CD8-positive, alpha-beta memory T cell (primary cell): ENCODE data around the gene MB. TPM values are rescaled to one million over a fixed set of nuclear protein-coding genes. Genes with fewer than 3 reads are reported as not detected.
A peak's percentile ranks its signal among the peaks of the same experiment; 100 is the strongest.

Experiments used
- CTCF ChIA-PET: fragments of 350-600 bp; sonication (Branson Sonifier 250); formaldehyde crosslinking; loops from one replicate; lab custom pipeline; 2021; ENCODE audit warnings: antibody characterized with exemption; lab: Charles Lee
- POLR2A ChIA-PET: fragments of 350-600 bp; sonication (Branson Sonifier 250); formaldehyde crosslinking; loops from one replicate; lab custom pipeline; 2021; ENCODE audit warnings: antibody characterized with exemption; lab: Charles Lee
- DNase-seq, 5 donors: peaks; one replicate each; pipeline versions ENCODE4 v3.0.0 to v3.0.0-alpha.2; 2020 to 2022; ENCODE audit warnings: mixed read lengths in 1 of 5
- H3K27ac ChIP-seq: one replicate; pipeline ENCODE4 v1.7.0; 2013; ENCODE audit warnings: low read depth, mild to moderate bottlenecking, low read length, moderate library complexity
- H3K27me3 ChIP-seq: 2 replicates; pipeline ENCODE4 v1.7.0; 2013; ENCODE audit warnings: low read length, mild to moderate bottlenecking; ENCODE audit not compliant: insufficient read depth, poor library complexity, severe bottlenecking
- H3K36me3 ChIP-seq: 2 replicates; pipeline ENCODE4 v1.7.0; 2013; ENCODE audit warnings: mild to moderate bottlenecking, low read length, moderate library complexity; ENCODE audit not compliant: insufficient read depth
- H3K4me1 ChIP-seq: 2 replicates; pipeline ENCODE4 v1.7.0; 2013; ENCODE audit warnings: mild to moderate bottlenecking, low read length, moderate library complexity; ENCODE audit not compliant: insufficient read depth
- H3K4me3 ChIP-seq: 2 replicates; pipeline ENCODE4 v1.7.0; 2013; ENCODE audit warnings: mild to moderate bottlenecking, low read length
- H3K9me3 ChIP-seq: 2 replicates; pipeline ENCODE4 v1.7.0; 2013; ENCODE audit warnings: mild to moderate bottlenecking, low read length
- H3K27ac Mint-ChIP-seq, 8 donors: one replicate each; pipeline ENCODE4 v1.8.0; 2020 to 2021; ENCODE audit warnings: mixed read lengths in 8 of 8, mild to moderate bottlenecking in 6 of 8, inconsistent platforms in 3 of 8, moderate library complexity in 3 of 8
- H3K27me3 Mint-ChIP-seq, 2 donors: one replicate each; pipeline ENCODE4 v1.8.0; 2020 to 2021; ENCODE audit warnings: mixed read lengths in 2 of 2, mild to moderate bottlenecking in 1 of 2, moderate library complexity in 1 of 2
- H3K36me3 Mint-ChIP-seq, 3 donors: one replicate each; pipeline ENCODE4 v1.8.0; 2020 to 2021; ENCODE audit warnings: mixed read lengths in 3 of 3, inconsistent platforms in 1 of 3, mild to moderate bottlenecking in 1 of 3
- H3K4me1 Mint-ChIP-seq, 3 donors: one replicate each; pipeline ENCODE4 v1.8.0; 2020 to 2021; ENCODE audit warnings: mixed read lengths in 3 of 3, inconsistent platforms in 1 of 3, mild to moderate bottlenecking in 1 of 3
- H3K4me3 Mint-ChIP-seq, 7 donors: one replicate each; pipeline ENCODE4 v1.8.0; 2020 to 2021; ENCODE audit warnings: mixed read lengths in 7 of 7, mild to moderate bottlenecking in 6 of 7, moderate library complexity in 4 of 7, inconsistent platforms in 2 of 7
- H3K9me3 Mint-ChIP-seq, 5 donors: one replicate each; pipeline ENCODE4 v1.8.0; 2020 to 2022; ENCODE audit warnings: mixed read lengths in 5 of 5, mild to moderate bottlenecking in 3 of 5, moderate library complexity in 2 of 5, inconsistent platforms in 1 of 5
- polyA plus RNA-seq: library from polyadenylated mRNA; unstranded; fragments of 300-500 nt; fragmentation: Illumina TruSeq; gene quantifications from one replicate; pipeline ENCODE4 v1.2.3, GENCODE V29; 2021
- total RNA-seq, 2 experiments: library from RNA; stranded (reverse); gene quantifications; one replicate each; pipeline ENCODE4 v1.2.3, GENCODE V29; 2021

The MB gene
- total and polyA plus RNA-seq, 3 experiments from 2014 or later, result 2.5 to 2.7 TPM; not detected in 1

DNA sequence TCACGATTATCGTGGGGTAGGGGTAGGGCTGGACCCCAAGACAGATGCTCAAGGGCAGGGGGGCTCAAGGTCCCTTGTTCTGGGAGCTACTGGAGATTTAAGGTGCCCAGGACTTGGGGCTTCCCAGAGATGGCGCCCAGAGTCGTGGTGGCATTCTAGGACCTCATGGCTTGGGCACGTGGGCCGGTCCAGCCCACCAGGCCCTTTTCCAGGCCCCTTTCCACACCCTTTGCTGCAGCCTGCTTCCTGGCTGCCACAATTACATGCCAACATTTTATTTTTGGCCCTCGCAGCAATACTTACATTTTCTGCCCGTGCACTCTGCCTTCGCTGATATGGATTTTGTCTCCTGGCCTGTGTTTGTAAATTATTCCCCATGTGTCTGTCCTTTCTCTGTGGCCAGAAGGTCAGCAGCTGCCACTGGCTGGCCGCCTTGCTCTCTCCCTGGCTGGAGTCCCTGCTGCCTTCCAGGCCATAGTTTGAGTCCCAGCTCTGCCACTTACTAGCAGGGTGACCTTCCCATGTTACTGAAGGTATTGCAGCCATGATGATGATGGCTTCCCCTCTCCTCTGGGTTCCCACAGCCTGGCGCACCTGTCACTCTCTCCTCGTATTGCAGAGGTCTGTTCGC lies 11.2 kb downstream of the MB start:
- Histone ChIP-seq H3K4me3 (no peak overlapping the region), H3K27ac (no peak overlapping the region), H3K27me3 (no peaks in the 10 kb centered on the region), H3K4me1 (no peaks in the 10 kb centered on the region), H3K36me3 (no peaks in the 10 kb centered on the region), H3K9me3 (no peaks in the 10 kb centered on the region)
- no peak overlapping the region for H3K27ac Mint-ChIP-seq
- peaks cover 10 to 40% of the 10 kb centered on the region in 2 donors for H3K27me3 Mint-ChIP-seq
- H3K4me1 Mint-ChIP-seq, result no peaks in the 10 kb centered on the region
- H3K36me3 Mint-ChIP-seq, result no peaks in the 10 kb centered on the region
- H3K4me3 Mint-ChIP-seq, result no peak overlapping the region
- ChIA-PET POLR2A (no interaction called here), CTCF (no interaction called here)
- no peaks in the 10 kb centered on the region for H3K9me3 Mint-ChIP-seq
- no peak for DNase-seq

DNA sequence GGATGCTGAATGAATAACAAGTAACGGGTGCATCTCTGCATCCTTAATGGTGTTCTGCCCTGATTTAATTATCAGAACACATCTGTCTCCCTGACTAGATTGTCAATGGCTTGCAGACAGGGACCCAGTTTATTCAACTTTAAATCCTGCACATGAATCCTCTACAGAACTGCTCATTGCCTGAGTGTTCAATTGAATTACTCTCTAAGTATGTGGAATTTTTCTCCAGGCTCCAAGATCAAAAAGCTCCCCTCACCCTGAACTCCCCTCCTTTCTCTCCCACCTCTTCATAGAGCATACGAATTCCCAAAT lies 11.8 kb downstream of the MB start:
- Histone ChIP-seq H3K4me1 (no peaks in the 10 kb centered on the region), H3K9me3 (no peaks in the 10 kb centered on the region), H3K36me3 (no peaks in the 10 kb centered on the region), H3K27me3 (no peaks in the 10 kb centered on the region), H3K27ac (no peak overlapping the region), H3K4me3 (no peak overlapping the region)
- no peaks in the 10 kb centered on the region for H3K36me3 Mint-ChIP-seq
- ChIA-PET POLR2A (no interaction called here), CTCF (no interaction called here)
- peaks cover 8 to 35% of the 10 kb centered on the region in 2 donors for H3K27me3 Mint-ChIP-seq
- DNase-seq, result no peak
- H3K4me1 Mint-ChIP-seq, result no peaks in the 10 kb centered on the region
- H3K9me3 Mint-ChIP-seq, result no peaks in the 10 kb centered on the region
- H3K27ac Mint-ChIP-seq, result no peak overlapping the region
- H3K4me3 Mint-ChIP-seq, result no peak overlapping the region

DNA sequence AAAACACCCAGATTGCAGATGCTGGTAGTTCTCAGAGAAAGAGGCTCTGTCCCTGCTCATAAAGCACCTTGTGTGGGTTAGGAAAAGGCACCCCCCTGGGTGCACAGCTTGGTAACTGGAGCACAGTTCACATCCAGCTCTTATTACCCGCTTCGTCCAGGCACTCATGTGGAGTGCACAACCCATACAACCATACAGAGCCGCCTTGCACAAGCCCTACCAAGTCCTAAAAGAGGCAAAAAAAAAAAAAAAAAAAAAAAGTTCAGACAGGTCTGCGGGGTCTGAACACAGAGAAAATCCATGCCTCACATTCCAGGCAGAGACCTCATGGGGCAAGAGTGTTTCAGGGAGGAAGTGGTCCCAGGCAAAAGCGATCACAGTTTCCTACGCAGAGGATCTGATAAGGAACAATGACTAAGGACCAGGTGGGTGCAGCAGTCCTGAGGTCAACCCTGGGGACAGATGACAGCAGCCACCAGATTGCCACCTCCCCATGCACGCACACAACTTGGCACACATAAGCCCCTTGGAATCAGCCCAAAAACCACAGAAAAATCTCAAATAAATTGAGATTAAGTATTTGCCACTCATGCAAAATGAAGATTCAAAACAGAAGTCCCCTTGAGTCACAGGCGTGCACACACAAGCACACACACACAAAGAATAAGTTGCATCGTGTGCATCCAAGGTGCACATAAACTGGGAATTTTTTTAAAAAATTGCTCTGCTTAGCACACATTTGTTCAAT lies 12.3 kb downstream of the MB start:
- Mint-ChIP-seq H3K4me3 (no peak overlapping the region), H3K4me1 (no peaks in the 10 kb centered on the region), H3K27me3 (peaks cover 8 to 33% of the 10 kb centered on the region in 2 donors), H3K27ac (no peak overlapping the region), H3K9me3 (no peaks in the 10 kb centered on the region), H3K36me3 (no peaks in the 10 kb centered on the region)
- ChIA-PET CTCF (no interaction called here), POLR2A (no interaction called here)
- Histone ChIP-seq H3K4me1 (no peaks in the 10 kb centered on the region), H3K36me3 (no peaks in the 10 kb centered on the region), H3K9me3 (no peaks in the 10 kb centered on the region), H3K27ac (no peak overlapping the region), H3K4me3 (no peak overlapping the region), H3K27me3 (no peaks in the 10 kb centered on the region)
- DNase-seq, result no peak

DNA sequence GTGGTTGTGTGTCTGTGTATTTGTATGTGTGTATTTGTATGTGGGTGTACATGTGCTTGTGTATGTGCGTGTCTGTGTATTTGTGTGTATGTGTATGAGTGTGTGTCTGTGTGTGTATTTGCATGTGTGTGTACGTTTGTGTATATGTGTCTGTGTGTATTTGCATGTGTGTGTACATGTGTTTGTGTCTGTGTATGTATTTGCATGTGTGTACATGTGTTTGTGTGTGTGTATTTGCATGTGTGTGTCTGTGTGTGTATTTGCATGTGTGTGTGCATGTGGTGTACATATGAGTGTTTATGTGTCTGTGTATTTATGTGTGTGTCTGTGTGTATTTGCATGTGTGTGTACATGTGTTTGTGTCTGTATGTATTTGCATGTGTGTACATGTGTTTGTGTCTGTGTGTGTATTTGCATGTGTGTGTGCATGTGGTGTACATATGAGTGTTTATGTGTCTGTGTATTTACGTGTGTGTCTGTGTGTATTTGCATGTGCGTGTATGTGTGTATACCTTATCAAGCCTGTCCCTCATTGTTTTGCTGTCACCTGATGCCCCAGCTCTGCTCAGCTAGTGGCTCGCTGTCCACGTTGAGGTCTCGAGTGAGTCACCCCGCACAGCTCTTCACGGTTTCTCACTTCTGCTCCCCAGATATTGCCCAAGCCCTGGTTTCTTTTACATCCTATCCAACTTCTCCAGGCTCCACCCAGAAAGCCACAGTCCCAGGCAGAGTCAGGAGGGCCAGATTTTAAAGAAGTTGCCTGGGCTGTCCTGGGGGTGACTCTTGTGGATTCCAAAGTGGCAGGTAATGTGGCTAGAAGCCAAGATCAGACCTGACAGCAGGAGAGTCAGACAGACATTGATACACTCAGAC lies 15.2 kb downstream of the MB start:
- H3K27me3 Mint-ChIP-seq, result peaks cover 1 to 12% of the 10 kb centered on the region in 2 donors
- no peaks in the 10 kb centered on the region for H3K36me3 Mint-ChIP-seq
- no peaks in the 10 kb centered on the region for H3K9me3 ChIP-seq
- no peaks in the 10 kb centered on the region for H3K27me3 ChIP-seq
- H3K4me3 Mint-ChIP-seq, result no peak overlapping the region
- no peak for DNase-seq
- no peaks in the 10 kb centered on the region for H3K4me1 ChIP-seq
- no peaks in the 10 kb centered on the region for H3K36me3 ChIP-seq
- no peaks in the 10 kb centered on the region for H3K9me3 Mint-ChIP-seq
- H3K4me1 Mint-ChIP-seq, result no peaks in the 10 kb centered on the region
- no peak overlapping the region for H3K4me3 ChIP-seq
- POLR2A ChIA-PET, result no interaction called here
- CTCF ChIA-PET, result interaction anchor here (1.0 kb wide), 1 partner anchor 251 kb away, joined by 3 read pairs; no protein-coding TSS in a partner anchor
- H3K27ac Mint-ChIP-seq, result peak overlapping the region in 1 of 8 donors; percentile 6
- H3K27ac ChIP-seq, result no peak overlapping the region

DNA sequence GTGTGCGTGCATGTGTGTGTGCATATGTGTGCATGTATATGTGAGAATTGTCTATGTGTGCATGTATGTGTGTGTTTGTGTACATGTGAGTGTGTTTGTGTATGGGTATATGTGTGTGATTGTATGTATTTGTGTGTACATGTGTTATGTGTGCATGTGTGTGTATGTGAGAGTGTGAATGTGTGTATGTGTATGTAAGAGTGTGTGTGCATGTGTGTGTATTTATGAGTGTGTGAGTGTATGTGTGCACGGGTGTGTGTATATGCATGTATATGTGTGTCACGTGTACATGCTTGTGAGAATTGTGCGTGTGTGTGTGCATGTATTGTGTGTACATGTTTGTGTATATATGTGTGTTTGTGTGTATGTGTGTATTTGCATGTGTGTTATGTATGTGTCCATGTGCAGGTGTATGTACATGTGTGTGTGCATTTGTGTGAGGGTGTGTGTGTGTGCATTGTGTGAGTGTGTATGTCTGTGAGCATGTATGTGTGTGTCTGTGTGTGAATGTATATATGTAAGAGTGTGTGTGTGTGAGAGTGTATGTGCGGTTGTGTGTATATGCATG lies 16.0 kb downstream of the MB start:
- H3K36me3 Mint-ChIP-seq, result no peaks in the 10 kb centered on the region
- H3K4me3 Mint-ChIP-seq, result no peak overlapping the region
- ChIA-PET CTCF (no interaction called here), POLR2A (no interaction called here)
- H3K9me3 ChIP-seq, result no peaks in the 10 kb centered on the region
- H3K9me3 Mint-ChIP-seq, result no peaks in the 10 kb centered on the region
- no peaks in the 10 kb centered on the region for H3K27me3 ChIP-seq
- H3K4me1 Mint-ChIP-seq, result no peaks in the 10 kb centered on the region
- peaks cover under 1 to 5% of the 10 kb centered on the region in 2 donors for H3K27me3 Mint-ChIP-seq
- no peak overlapping the region for H3K27ac Mint-ChIP-seq
- no peaks in the 10 kb centered on the region for H3K4me1 ChIP-seq
- H3K27ac ChIP-seq, result no peak overlapping the region
- no peak overlapping the region for H3K4me3 ChIP-seq
- DNase-seq, result no peak
- no peaks in the 10 kb centered on the region for H3K36me3 ChIP-seq

DNA sequence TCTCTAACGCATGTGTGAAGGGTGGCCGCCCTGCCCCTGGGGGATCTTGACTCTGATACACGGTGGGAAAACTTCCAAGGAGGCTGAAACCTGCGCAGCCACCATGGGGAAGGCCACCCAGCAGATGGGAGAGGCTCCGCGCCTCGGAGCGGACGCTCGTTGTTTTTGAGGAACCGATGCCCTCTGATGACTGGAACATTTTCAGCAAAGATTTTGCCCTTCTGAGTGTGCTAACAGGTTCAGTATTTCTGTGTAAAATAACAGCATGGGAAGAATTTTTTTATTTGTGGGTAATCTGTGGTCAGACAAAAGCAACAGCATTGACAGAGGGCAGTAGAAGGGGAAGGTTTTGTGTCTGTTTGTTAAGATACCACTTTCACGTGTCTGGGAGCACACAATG lies 16.7 kb downstream of the MB start:
- ChIA-PET CTCF (no interaction called here), POLR2A (no interaction called here)
- Histone ChIP-seq H3K4me3 (no peak overlapping the region), H3K4me1 (no peaks in the 10 kb centered on the region), H3K27ac (no peak overlapping the region), H3K36me3 (no peaks in the 10 kb centered on the region), H3K27me3 (no peaks in the 10 kb centered on the region), H3K9me3 (no peaks in the 10 kb centered on the region)
- Mint-ChIP-seq H3K27ac (no peak overlapping the region), H3K36me3 (no peaks in the 10 kb centered on the region), H3K4me1 (no peaks in the 10 kb centered on the region), H3K9me3 (no peaks in the 10 kb centered on the region), H3K4me3 (no peak overlapping the region), H3K27me3 (peaks cover 0 to 7% of the 10 kb centered on the region in 2 donors)
- no peak for DNase-seq

DNA sequence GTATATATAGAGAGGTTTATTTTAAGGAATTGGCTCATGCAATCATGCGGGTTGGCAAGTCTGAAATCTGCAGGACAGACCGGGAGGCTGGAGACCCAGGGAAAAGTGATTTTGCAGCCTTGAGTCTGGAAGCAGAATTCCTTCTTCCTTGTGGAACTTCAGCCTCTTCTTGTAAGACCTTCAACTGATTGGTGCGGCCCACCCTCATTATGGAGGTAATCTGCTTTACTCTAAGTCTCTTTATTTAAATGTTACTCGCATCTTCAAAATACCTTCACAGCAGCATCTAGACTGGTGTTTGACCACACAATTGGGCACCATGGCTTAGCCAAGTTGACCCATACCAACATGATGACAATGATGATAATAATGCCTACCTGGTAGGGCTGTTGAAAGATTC lies 17.8 kb downstream of the MB start:
- no peak overlapping the region for H3K27ac ChIP-seq
- Mint-ChIP-seq H3K27me3 (peaks cover 0 to 13% of the 10 kb centered on the region in 2 donors), H3K27ac (no peak overlapping the region), H3K4me1 (no peaks in the 10 kb centered on the region), H3K36me3 (no peaks in the 10 kb centered on the region), H3K9me3 (no peaks in the 10 kb centered on the region), H3K4me3 (no peak overlapping the region)
- H3K4me1 ChIP-seq, result no peaks in the 10 kb centered on the region
- DNase-seq, result no peak
- H3K27me3 ChIP-seq, result no peaks in the 10 kb centered on the region
- CTCF ChIA-PET, result no interaction called here
- H3K9me3 ChIP-seq, result no peaks in the 10 kb centered on the region
- H3K4me3 ChIP-seq, result no peak overlapping the region
- POLR2A ChIA-PET, result no interaction called here
- no peaks in the 10 kb centered on the region for H3K36me3 ChIP-seq

DNA sequence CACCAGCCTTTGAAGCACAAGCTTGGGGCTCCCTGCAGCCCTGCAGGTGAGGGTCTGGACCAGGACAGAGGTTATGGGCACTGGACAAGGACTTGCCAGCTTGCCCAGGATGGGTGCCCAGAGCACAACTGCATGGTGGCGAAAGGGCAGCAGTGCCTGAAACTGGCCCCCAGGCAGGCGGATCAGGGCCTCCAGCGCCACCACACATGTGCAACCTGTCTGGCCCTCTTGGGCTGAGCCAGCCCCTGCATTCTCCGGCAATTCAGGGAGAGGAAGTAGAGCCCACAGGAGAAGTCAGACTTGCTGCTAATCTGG lies 18.8 kb downstream of the MB start:
- POLR2A ChIA-PET, result no interaction called here
- Mint-ChIP-seq H3K36me3 (no peaks in the 10 kb centered on the region), H3K4me1 (no peaks in the 10 kb centered on the region), H3K27me3 (peaks cover 2 to 13% of the 10 kb centered on the region in 2 donors), H3K4me3 (no peak overlapping the region), H3K27ac (no peak overlapping the region), H3K9me3 (no peaks in the 10 kb centered on the region)
- Histone ChIP-seq H3K9me3 (no peaks in the 10 kb centered on the region), H3K4me3 (no peak overlapping the region), H3K27me3 (no peaks in the 10 kb centered on the region), H3K36me3 (no peaks in the 10 kb centered on the region), H3K27ac (no peak overlapping the region), H3K4me1 (no peaks in the 10 kb centered on the region)
- DNase-seq, result no peak
- CTCF ChIA-PET, result no interaction called here
